ENCODE measurements around the gene SLC25A13.

SLC25A13 gene

DNA sequence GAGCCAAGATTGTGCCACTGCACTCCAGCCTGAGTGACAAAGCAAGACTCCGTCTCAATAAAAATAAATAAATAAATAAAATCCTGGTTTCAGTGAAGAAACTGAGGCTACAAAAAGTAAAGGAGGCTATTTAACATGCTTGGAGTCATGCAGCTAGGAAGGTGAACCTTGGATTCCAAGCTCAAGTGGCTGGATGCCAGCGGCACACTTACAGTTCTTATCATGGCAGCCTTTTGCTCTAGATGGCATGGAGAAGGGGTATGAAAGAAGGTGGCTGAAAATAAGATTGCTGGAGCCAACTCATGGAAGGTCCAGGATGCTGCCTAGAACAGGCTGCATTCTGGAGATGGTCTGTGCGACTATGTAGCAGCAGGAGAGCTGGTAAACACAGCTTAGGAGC is 170.0 kb downstream of the SLC25A13 start:
- Mint-ChIP-seq H3K4me1 (ENCODE audit: low read depth) (no peaks in the 10 kb centered on the region), H3K36me3 (ENCODE audit: low read depth) (no peaks in the 10 kb centered on the region)

DNA sequence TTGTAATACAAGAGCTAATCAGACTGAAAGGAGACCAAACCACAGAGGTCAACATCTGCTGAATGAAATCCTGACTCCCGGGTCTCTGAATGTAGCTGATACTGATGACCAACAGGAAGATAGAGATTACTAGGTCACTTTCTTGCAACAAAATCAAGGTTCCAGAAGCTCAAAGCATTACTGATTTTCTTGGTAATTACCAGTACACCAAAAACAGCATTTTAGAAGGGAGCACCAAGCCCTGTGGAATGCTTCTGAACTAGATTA is 177.7 kb downstream of the SLC25A13 start:
- Mint-ChIP-seq H3K36me3 (ENCODE audit: low read depth) (peaks cover 8% of the 10 kb centered on the region), H3K27me3 (ENCODE audit: low read depth) (no peaks in the 10 kb centered on the region), H3K4me1 (ENCODE audit: low read depth) (no peaks in the 10 kb centered on the region), H3K9me3 (no peaks in the 10 kb centered on the region), H3K4me3 (no peak overlapping the region), H3K27ac (no peak overlapping the region)
- DNase-seq (ENCODE audit: low spot score): no peak

More for the DNA sequence above, 170.0 kb downstream of the SLC25A13 start:
- H3K27ac Mint-ChIP-seq: no peak overlapping the region
- H3K9me3 Mint-ChIP-seq: no peaks in the 10 kb centered on the region
- no peak for DNase-seq (ENCODE audit: low spot score)
- H3K27me3 Mint-ChIP-seq (ENCODE audit: low read depth): no peaks in the 10 kb centered on the region
- H3K4me3 Mint-ChIP-seq: no peak overlapping the region

DNA sequence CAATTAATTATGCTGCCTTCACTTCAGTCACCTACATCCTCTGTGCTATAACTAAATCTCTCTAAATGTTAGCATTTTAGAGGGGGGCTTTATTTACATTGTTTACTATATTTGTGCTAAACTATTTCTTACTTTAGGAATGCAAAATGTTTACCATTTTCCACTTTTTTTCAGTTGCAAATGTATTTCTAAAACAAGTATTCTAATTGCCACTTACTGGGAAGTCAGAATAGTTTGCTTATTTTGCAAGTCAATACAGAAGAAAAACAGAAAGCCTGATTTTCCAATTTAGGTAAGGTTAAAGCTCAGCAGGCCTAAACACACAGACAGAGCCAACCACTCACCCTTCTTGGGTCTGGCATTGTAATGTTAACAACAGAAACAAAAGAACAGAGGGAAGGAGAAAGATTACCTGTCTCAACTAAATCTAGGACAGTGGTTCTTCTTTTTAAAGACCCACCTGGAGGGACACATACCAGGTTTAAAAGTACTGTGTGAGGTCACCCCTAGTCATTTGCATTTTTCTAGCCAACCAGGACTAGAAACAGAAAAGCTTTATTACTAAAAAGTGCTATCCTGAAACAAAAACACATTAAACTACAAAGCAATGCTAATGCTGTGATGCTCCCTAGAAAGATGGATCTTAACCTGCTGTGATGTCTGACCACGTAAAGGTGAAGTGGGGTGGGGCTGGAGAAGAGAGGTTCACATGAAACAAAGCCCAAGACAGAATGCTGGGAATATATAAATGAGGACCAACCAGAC is 178.2 kb downstream of the SLC25A13 start:
- Mint-ChIP-seq H3K4me1 (ENCODE audit: low read depth) (no peaks in the 10 kb centered on the region), H3K9me3 (no peaks in the 10 kb centered on the region), H3K36me3 (ENCODE audit: low read depth) (peaks cover 8% of the 10 kb centered on the region), H3K4me3 (no peak overlapping the region), H3K27ac (no peak overlapping the region), H3K27me3 (ENCODE audit: low read depth) (no peaks in the 10 kb centered on the region)
- no peak for DNase-seq (ENCODE audit: low spot score)

DNA sequence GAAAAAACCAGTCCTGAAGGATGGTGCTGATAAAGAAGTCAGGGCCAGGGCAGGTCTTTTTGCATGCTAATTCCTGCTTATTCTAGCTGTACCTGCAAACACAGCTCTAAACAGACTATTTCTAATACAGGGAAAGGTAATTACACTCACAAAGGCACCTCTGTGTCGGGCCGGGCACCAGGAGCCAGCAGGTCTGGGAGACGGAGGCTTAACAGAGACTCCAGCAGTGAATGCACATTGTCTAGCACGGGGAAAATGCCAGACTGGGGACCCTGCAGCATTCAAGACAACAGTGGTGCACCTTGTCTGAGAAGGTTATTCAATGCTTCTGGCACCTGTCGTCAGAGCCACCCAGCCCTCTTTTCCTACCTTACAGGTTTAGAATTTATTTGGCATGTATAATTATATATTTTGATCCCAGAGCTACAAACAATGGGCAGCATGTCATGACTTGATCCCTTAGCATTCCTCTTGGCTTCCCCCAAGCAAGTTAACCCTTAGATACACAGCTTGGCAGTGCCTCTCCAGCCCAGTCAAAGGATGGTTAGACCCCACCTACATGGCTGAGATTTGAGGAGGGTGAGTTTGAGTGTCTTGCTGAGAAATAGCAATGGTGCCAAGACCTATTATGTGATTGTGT is 185.2 kb downstream of the SLC25A13 start:
- Mint-ChIP-seq H3K27me3 (ENCODE audit: low read depth) (no peaks in the 10 kb centered on the region), H3K9me3 (no peaks in the 10 kb centered on the region), H3K36me3 (ENCODE audit: low read depth) (peaks cover 4% of the 10 kb centered on the region), H3K4me1 (ENCODE audit: low read depth) (no peaks in the 10 kb centered on the region), H3K4me3 (no peak overlapping the region), H3K27ac (no peak overlapping the region)
- DNase-seq (ENCODE audit: low spot score): no peak

DNA sequence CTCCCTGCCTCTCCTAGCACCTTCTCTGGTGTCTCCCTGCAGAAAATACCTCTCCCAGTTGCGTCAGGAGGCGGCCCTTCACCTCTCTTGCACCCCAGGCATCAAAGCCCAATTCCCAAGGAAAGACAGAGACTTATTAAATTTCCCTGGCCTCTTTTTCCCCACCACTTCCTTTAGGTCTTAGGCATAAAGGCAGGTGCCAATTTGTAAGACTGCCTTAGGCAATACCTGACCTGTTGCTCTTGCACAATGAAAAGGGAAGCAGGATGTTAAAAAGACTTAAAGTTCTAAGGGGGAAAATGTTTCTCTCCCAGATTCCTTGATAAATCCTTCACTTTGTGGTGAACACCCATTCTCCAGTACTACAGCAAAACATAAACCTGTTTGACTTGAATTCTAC is 186.7 kb downstream of the SLC25A13 start:
- no peak overlapping the region for H3K27ac Mint-ChIP-seq
- no peaks in the 10 kb centered on the region for H3K4me1 Mint-ChIP-seq (ENCODE audit: low read depth)
- peaks cover 6% of the 10 kb centered on the region for H3K36me3 Mint-ChIP-seq (ENCODE audit: low read depth)
- H3K9me3 Mint-ChIP-seq: no peaks in the 10 kb centered on the region
- H3K27me3 Mint-ChIP-seq (ENCODE audit: low read depth): no peaks in the 10 kb centered on the region
- DNase-seq (ENCODE audit: low spot score): no peak
- H3K4me3 Mint-ChIP-seq: no peak overlapping the region

DNA sequence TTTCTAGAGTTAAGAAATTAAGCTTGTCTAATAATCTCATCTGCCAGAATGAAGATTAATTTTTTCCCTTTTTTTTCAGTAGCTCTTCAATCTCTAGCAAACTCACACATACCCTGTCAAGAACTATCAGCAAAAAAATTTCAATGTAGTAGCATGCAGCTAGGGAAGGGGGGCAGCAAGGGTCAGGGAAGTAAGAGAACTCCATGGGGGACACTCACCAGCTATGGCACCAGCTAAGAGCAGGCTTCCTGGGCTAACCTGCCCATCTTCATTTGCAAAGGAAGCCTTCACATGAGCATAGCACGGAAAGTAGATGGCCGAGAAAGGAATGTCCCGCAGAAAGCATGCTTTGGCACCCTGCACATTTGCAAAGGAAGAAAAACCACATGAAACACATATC is 190.4 kb downstream of the SLC25A13 start:
- no peak overlapping the region for H3K4me3 Mint-ChIP-seq
- H3K27ac Mint-ChIP-seq: no peak overlapping the region
- no peaks in the 10 kb centered on the region for H3K9me3 Mint-ChIP-seq
- no peak for DNase-seq (ENCODE audit: low spot score)
- peaks cover 6% of the 10 kb centered on the region for H3K36me3 Mint-ChIP-seq (ENCODE audit: low read depth)
- no peaks in the 10 kb centered on the region for H3K4me1 Mint-ChIP-seq (ENCODE audit: low read depth)
- H3K27me3 Mint-ChIP-seq (ENCODE audit: low read depth): no peaks in the 10 kb centered on the region

DNA sequence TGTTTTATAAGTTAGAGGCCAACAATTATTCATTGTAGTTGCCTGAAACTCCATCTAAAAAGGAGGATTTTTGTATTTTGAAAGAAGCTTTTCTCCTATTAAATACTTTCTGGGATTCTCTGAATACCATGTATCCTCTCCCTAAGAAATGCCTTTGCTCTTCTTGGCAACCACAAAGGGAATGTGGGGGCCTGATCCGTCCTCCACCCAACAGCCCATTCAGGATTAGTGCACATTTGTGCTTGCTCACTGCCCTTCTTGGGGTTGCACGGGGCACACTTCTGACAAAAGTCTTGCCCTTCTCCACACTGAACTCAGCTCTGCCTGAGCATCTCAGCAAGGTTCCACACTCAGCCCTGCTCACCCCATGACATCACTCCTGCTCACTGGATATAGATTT is 194.2 kb downstream of the SLC25A13 start:
- no peak overlapping the region for H3K4me3 Mint-ChIP-seq
- H3K9me3 Mint-ChIP-seq: no peaks in the 10 kb centered on the region
- H3K27me3 Mint-ChIP-seq (ENCODE audit: low read depth): no peaks in the 10 kb centered on the region
- no peak for DNase-seq (ENCODE audit: low spot score)
- no peak overlapping the region for H3K27ac Mint-ChIP-seq
- H3K4me1 Mint-ChIP-seq (ENCODE audit: low read depth): no peaks in the 10 kb centered on the region
- peaks cover 2% of the 10 kb centered on the region for H3K36me3 Mint-ChIP-seq (ENCODE audit: low read depth)

DNA sequence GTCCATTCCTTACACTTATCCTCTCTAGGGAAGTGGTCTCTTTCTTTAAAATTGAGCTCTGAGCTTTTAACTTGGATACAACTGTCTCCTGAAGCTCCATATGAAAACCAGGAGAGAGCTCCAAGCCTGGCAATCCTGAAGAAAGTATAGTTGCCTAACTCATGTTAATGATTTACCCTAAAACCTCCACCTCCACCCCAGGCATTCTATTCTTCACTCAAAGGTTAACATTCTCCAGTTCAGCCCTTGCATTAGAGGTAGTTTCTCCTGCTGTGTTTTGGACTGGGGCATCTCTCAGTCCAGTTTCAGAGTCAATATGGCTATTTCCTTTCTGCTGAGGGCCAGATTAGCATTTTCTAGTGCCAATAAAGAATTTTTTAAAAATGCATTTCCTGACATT is 195.5 kb downstream of the SLC25A13 start:
- Mint-ChIP-seq H3K4me3 (no peak overlapping the region), H3K9me3 (no peaks in the 10 kb centered on the region), H3K27me3 (ENCODE audit: low read depth) (no peaks in the 10 kb centered on the region), H3K36me3 (ENCODE audit: low read depth) (peaks cover 4% of the 10 kb centered on the region), H3K27ac (no peak overlapping the region), H3K4me1 (ENCODE audit: low read depth) (no peaks in the 10 kb centered on the region)
- no peak for DNase-seq (ENCODE audit: low spot score)

DNA sequence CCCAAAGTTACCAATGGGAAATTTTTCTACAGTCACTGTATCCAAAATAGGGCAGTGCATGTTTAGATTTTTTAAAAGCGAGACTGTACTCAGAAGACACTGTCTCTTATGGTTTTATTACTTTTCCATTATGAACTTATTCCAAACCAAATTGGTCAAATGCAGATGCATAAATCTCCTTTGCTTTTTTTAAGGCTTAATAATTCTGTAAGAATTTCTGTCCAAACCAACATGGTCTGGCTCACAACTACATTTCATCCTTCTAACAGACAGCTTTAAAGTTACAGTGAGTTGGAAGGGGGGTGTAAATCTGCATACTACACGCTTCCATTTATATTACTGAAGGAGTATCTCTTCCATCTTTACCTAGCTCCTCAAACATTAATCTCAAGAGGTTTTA is 199.2 kb downstream of the SLC25A13 start:
- H3K36me3 Mint-ChIP-seq (ENCODE audit: low read depth): peaks cover 7% of the 10 kb centered on the region
- no peaks in the 10 kb centered on the region for H3K9me3 Mint-ChIP-seq
- no peaks in the 10 kb centered on the region for H3K4me1 Mint-ChIP-seq (ENCODE audit: low read depth)
- no peak overlapping the region for H3K4me3 Mint-ChIP-seq
- H3K27ac Mint-ChIP-seq: no peak overlapping the region
- DNase-seq (ENCODE audit: low spot score): no peak
- no peaks in the 10 kb centered on the region for H3K27me3 Mint-ChIP-seq (ENCODE audit: low read depth)

DNA sequence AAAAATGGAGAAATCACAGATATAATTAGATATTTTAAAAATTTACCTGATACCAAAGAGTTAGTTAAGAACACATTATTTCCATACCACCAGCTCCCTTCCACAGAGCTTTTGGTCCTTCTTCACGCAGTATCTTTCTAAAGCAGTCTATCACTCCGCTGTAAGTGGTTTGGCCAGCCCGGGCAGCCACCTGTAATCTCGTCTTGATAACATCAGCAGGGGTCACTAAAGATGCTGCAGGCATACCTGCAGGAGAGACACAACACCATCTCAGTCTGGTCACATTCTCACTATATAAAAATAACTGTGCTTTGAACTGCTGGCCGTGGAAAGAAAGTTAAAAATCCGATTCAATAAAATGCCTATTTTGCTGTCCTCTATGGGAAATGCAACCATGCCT is 200.1 kb downstream of the SLC25A13 start:
- peaks cover 7% of the 10 kb centered on the region for H3K36me3 Mint-ChIP-seq (ENCODE audit: low read depth)
- no peaks in the 10 kb centered on the region for H3K4me1 Mint-ChIP-seq (ENCODE audit: low read depth)
- H3K27ac Mint-ChIP-seq: no peak overlapping the region
- DNase-seq (ENCODE audit: low spot score): no peak
- no peaks in the 10 kb centered on the region for H3K9me3 Mint-ChIP-seq
- H3K4me3 Mint-ChIP-seq: no peak overlapping the region
- no peaks in the 10 kb centered on the region for H3K27me3 Mint-ChIP-seq (ENCODE audit: low read depth)

DNA sequence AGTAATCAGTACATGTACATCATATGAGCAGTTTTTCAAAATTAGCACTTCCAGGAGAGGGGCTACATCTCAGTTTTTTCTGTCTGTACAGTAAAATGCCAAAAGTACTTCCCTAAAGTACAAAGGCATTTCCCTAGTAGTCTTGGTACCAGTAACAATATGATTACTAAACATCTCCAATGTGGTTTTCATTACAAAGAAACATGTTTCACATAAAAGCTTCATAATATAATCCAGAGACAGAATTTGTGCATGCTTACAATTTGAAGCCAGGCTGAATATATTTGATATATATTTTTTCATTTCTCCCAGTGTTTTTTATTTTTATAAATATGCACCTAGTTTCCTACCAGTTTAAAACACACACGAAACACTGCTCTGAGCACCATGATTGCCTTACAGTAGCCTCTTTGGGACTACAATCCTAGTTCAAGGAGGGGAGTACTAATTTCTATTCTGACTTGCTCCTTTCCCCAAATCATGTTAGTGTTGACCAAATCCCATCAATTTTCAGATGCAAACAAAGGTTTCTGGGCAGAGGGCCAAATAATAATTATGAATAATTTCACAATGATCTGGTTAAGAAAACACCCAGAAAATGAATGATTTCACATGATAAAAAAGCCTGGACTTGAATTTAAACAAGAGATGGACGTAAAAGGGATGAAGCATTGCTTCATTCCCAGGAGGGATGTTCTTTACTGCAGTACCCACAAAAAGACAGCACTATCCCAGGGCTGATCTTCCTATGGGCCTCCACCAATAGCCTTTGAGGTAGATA is 201.3 kb downstream of the SLC25A13 start:
- Mint-ChIP-seq H3K9me3 (no peaks in the 10 kb centered on the region), H3K27ac (no peak overlapping the region), H3K4me3 (no peak overlapping the region), H3K27me3 (ENCODE audit: low read depth) (no peaks in the 10 kb centered on the region), H3K4me1 (ENCODE audit: low read depth) (no peaks in the 10 kb centered on the region), H3K36me3 (ENCODE audit: low read depth) (peaks cover 7% of the 10 kb centered on the region)
- no peak for DNase-seq (ENCODE audit: low spot score)

DNA sequence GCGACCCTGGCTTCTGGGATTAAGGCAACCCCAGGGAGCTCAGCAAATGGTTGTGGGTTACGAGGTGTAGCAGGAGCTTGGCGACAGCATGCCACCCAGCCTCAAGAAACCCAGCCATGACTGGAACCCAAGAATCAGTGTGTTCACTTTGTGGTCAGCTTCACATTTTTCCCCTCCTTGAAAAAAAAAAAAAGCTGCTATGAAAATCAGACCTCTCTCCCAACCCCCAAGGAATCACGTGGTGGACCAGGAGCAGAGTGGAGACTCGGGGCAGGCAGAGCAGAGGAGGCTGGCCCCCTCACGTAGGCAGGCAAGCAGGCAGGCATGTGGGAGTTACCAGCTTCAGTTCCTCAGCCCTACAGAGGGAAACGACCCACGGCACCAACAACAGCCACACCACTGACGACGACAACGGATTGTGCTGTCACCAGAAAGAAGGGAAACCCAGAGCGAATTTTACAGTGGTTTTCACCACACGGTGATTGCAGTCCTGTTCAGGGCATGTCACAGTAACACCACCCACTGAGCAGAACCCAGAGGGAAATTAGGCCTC is 203.4 kb downstream of the SLC25A13 start:
- Mint-ChIP-seq H3K4me1 (ENCODE audit: low read depth) (no peaks in the 10 kb centered on the region), H3K27ac (no peak overlapping the region), H3K9me3 (no peaks in the 10 kb centered on the region), H3K27me3 (ENCODE audit: low read depth) (peaks cover 3% of the 10 kb centered on the region), H3K4me3 (no peak overlapping the region), H3K36me3 (ENCODE audit: low read depth) (peaks cover 7% of the 10 kb centered on the region)
- no peak for DNase-seq (ENCODE audit: low spot score)

DNA sequence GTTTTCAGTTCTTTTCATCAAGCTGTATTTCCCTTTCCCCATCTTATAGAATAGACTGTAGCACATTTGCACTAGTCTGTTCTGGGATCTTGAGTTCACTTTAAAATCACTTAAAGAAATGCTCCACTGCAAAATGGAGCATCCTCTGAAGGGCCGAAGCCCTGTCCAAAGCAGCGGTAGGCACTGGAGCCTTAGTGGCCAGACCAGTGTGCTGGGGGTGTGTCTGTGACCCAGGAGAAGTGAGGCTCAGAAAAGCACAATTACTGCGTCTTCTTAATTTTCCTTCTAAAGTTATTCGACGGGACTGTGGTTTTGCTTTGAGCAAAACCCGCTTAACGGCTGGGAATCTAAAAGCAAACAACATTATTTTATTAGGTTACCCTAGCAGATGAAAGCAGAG is 205.7 kb downstream of the SLC25A13 start:
- no peaks in the 10 kb centered on the region for H3K4me1 Mint-ChIP-seq (ENCODE audit: low read depth)

DNA sequence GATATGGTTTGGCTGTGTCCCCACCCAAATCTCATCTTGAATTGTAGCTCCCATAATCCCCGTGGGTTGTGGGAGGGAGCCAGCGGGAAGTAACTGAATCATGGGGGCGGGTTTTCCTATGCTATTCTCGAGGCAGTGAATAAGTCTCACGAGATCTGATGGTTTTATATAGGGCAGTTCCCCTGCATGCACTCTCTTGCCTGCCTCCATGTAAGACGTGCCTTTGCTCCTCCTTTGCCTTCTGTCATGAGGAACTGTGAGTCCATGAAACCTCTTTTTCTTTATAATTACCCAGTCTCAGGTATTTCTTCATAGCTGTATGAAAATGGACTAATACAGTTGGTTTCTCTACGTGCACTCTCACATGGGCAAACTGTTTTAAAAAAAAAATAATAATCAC is 207.7 kb downstream of the SLC25A13 start:
- H3K4me1 Mint-ChIP-seq (ENCODE audit: low read depth): no peaks in the 10 kb centered on the region
- H3K36me3 Mint-ChIP-seq (ENCODE audit: low read depth): no peaks in the 10 kb centered on the region
- H3K4me3 Mint-ChIP-seq: no peak overlapping the region
- H3K27me3 Mint-ChIP-seq (ENCODE audit: low read depth): peaks cover 21% of the 10 kb centered on the region
- no peak for DNase-seq (ENCODE audit: low spot score)
- no peaks in the 10 kb centered on the region for H3K9me3 Mint-ChIP-seq
- no peak overlapping the region for H3K27ac Mint-ChIP-seq

More for the DNA sequence above, 205.7 kb downstream of the SLC25A13 start:
- H3K36me3 Mint-ChIP-seq (ENCODE audit: low read depth): peaks cover 3% of the 10 kb centered on the region
- no peak overlapping the region for H3K27ac Mint-ChIP-seq
- no peak overlapping the region for H3K4me3 Mint-ChIP-seq
- no peak for DNase-seq (ENCODE audit: low spot score)
- H3K27me3 Mint-ChIP-seq (ENCODE audit: low read depth): peaks cover 12% of the 10 kb centered on the region
- H3K9me3 Mint-ChIP-seq: no peaks in the 10 kb centered on the region
